Liver (tissue), 3 donors: ENCODE results near the gene BCAP29.

Experiments used
- CTCF ChIP-seq: fragments of 150-350 bp; IDR thresholded peaks from 2 replicates; pipeline ENCODE4 v1.5.1; 2017; ENCODE audit warnings: improper control_type of control experiment, low read depth, low read length; ENCODE audit not compliant: missing input control
- EGR1 ChIP-seq, 2 donors: IDR thresholded peaks; 2 replicates each; pipeline ENCODE4 v1.6.1; 2016 to 2018; ENCODE audit warnings: antibody characterized with exemption in 2 of 2, low read depth in 2 of 2
- FOXA1 ChIP-seq: IDR thresholded peaks from 2 replicates; pipeline ENCODE4 v1.6.1; 2016; ENCODE audit warnings: antibody characterized with exemption
- GABPA ChIP-seq, 2 donors: IDR thresholded peaks in 1 of 2; conservative IDR thresholded peaks in 1 of 2; 2 replicates each; pipeline ENCODE4 v1.6.1; 2016; ENCODE audit warnings: antibody characterized with exemption in 2 of 2, mild to moderate bottlenecking in 1 of 2, moderate library complexity in 1 of 2
- JUND ChIP-seq, 2 donors: IDR thresholded peaks; 2 replicates each; pipeline ENCODE4 v1.6.1; 2016; ENCODE audit warnings: antibody characterized with exemption in 2 of 2
- MAX ChIP-seq: IDR thresholded peaks from 2 replicates; pipeline ENCODE4 v1.6.1; 2016; ENCODE audit warnings: antibody characterized with exemption
- NR2F2 ChIP-seq: IDR thresholded peaks from 2 replicates; pipeline ENCODE4 v1.6.1; 2016; ENCODE audit warnings: antibody characterized with exemption
- RAD21 ChIP-seq, 2 donors: IDR thresholded peaks; 2 replicates each; pipeline ENCODE4 v1.6.1; 2016; ENCODE audit warnings: antibody characterized with exemption in 2 of 2, mild to moderate bottlenecking in 2 of 2
- REST ChIP-seq: IDR thresholded peaks from 2 replicates; pipeline ENCODE4 v1.6.1; 2016; ENCODE audit warnings: antibody characterized with exemption, mild to moderate bottlenecking
- RXRA ChIP-seq, 2 donors: IDR thresholded peaks; 2 replicates each; pipeline ENCODE4 v1.6.1; 2017 to 2018; ENCODE audit warnings: antibody characterized with exemption in 2 of 2, mild to moderate bottlenecking in 1 of 2
- SP1 ChIP-seq: IDR thresholded peaks from 2 replicates; pipeline ENCODE4 v1.6.1; 2018; ENCODE audit warnings: antibody characterized with exemption, mild to moderate bottlenecking
- YY1 ChIP-seq: IDR thresholded peaks from 2 replicates; pipeline ENCODE4 v1.6.1; 2016; ENCODE audit warnings: antibody characterized with exemption, mild to moderate bottlenecking
- TF ChIP-seq, protein P1 (sequence below): IDR thresholded peaks from 2 replicates; pipeline ENCODE4 v1.6.1; 2016; ENCODE audit warnings: antibody characterized with exemption
- TF ChIP-seq, protein P2 (sequence below): IDR thresholded peaks from 2 replicates; pipeline ENCODE4 v1.6.1; 2016; ENCODE audit warnings: antibody characterized with exemption
- donor health status: healthy.
- donor health status: healthy.

DNA sequence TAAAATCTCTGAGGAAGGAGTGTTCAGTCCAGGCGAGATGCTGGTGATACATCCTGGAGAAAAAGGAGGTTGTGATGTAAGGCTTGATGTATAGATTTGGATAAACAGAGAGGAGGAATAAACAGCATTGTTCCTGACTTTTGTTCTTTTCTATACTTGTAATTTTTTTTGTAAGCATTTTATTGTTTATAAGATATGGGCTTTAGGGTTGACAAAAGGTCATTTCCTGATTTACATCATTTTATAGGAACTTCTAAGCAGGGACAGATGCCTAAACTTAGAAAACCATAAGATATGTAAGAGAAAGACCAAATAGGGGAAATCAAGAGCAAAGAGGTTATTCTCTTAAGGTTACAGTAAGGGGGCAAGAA lies 63.9 kb downstream of the BCAP29 start:
- TF ChIP-seq JUND (IDR thresholded peaks at IDR 0.05) (no peak), RAD21 (IDR thresholded peaks at IDR 0.05) (no peak), MAX (no peak), CTCF (no peak), REST (no peak), RXRA (IDR thresholded peaks at IDR 0.05) (no peak), NR2F2 (no peak), YY1 (no peak), EGR1 (IDR thresholded peaks at IDR 0.05; ENCODE audit: low read depth in 2 of 2) (no peak), FOXA1 (no peak), GABPA (IDR thresholded peaks at IDR 0.05 in 1 of 2, conservative IDR thresholded peaks at IDR 0.05 in 1 of 2) (no peak), SP1 (no peak)
- TF ChIP-seq, protein P1, sequence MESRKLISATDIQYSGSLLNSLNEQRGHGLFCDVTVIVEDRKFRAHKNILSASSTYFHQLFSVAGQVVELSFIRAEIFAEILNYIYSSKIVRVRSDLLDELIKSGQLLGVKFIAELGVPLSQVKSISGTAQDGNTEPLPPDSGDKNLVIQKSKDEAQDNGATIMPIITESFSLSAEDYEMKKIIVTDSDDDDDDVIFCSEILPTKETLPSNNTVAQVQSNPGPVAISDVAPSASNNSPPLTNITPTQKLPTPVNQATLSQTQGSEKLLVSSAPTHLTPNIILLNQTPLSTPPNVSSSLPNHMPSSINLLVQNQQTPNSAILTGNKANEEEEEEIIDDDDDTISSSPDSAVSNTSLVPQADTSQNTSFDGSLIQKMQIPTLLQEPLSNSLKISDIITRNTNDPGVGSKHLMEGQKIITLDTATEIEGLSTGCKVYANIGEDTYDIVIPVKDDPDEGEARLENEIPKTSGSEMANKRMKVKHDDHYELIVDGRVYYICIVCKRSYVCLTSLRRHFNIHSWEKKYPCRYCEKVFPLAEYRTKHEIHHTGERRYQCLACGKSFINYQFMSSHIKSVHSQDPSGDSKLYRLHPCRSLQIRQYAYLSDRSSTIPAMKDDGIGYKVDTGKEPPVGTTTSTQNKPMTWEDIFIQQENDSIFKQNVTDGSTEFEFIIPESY, result no peak
- TF ChIP-seq, protein P2, sequence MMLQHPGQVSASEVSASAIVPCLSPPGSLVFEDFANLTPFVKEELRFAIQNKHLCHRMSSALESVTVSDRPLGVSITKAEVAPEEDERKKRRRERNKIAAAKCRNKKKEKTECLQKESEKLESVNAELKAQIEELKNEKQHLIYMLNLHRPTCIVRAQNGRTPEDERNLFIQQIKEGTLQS, result no peak
